CD4-positive, alpha-beta memory T cell (primary cell): ENCODE results near the gene SCAMP4. TPM values are rescaled to one million over a fixed set of nuclear protein-coding genes. Genes with fewer than 3 reads are reported as not detected.

ENCODE experiments used
- CTCF ChIA-PET: fragments of 350-600 bp; sonication (Branson Sonifier 250); formaldehyde crosslinking; loops from one replicate; lab custom pipeline; 2021; ENCODE audit warnings: inconsistent platforms; ENCODE audit not compliant: partially characterized antibody; lab: Charles Lee
- POLR2A ChIA-PET: fragments of 350-600 bp; sonication (Branson Sonifier 250); formaldehyde crosslinking; loops from one replicate; lab custom pipeline; 2021; ENCODE audit not compliant: partially characterized antibody; lab: Charles Lee
- DNase-seq, 5 donors: peaks; one replicate each; pipeline versions ENCODE4 v3.0.0 to v3.0.0-alpha.2; 2020 to 2022; ENCODE audit warnings: mixed read lengths in 1 of 5
- H3K27ac ChIP-seq: one replicate; pipeline ENCODE4 v1.7.0; 2013; ENCODE audit warnings: low read depth, low read length
- H3K27me3 ChIP-seq: 2 replicates; pipeline ENCODE4 v1.7.0; 2013; ENCODE audit warnings: mild to moderate bottlenecking, low read length, moderate library complexity; ENCODE audit not compliant: insufficient read depth
- H3K36me3 ChIP-seq: 2 replicates; pipeline ENCODE4 v1.7.0; 2013; ENCODE audit warnings: mild to moderate bottlenecking, low read length, moderate library complexity; ENCODE audit not compliant: insufficient read depth
- H3K4me1 ChIP-seq: 2 replicates; pipeline ENCODE4 v1.7.0; 2013; ENCODE audit warnings: mild to moderate bottlenecking, low read length, moderate library complexity; ENCODE audit not compliant: insufficient read depth
- H3K4me3 ChIP-seq, 2 donors: one replicate each; pipeline ENCODE4 v1.7.0; 2013; ENCODE audit warnings: low read length in 2 of 2, mild to moderate bottlenecking in 1 of 2
- H3K9me3 ChIP-seq, 2 donors: one replicate each; pipeline ENCODE4 v1.7.0; 2013; ENCODE audit warnings: low read length in 2 of 2, control low read depth in 1 of 2; ENCODE audit not compliant: control insufficient read depth in 1 of 2
- H3K27ac Mint-ChIP-seq, 7 donors: one replicate each; pipeline ENCODE4 v1.8.0; 2020 to 2021; ENCODE audit warnings: mixed read lengths in 7 of 7, mild to moderate bottlenecking in 6 of 7, inconsistent platforms in 3 of 7, moderate library complexity in 3 of 7
- H3K27me3 Mint-ChIP-seq, 2 donors: one replicate each; pipeline ENCODE4 v1.8.0; 2020 to 2021; ENCODE audit warnings: mixed read lengths in 2 of 2
- H3K36me3 Mint-ChIP-seq, 2 donors: one replicate each; pipeline ENCODE4 v1.8.0; 2020 to 2021; ENCODE audit warnings: mixed read lengths in 2 of 2, inconsistent platforms in 1 of 2, mild to moderate bottlenecking in 1 of 2
- H3K4me1 Mint-ChIP-seq, 4 donors: one replicate each; pipeline ENCODE4 v1.8.0; 2020 to 2021; ENCODE audit warnings: mixed read lengths in 4 of 4, mild to moderate bottlenecking in 1 of 4
- H3K4me3 Mint-ChIP-seq, 8 donors: one replicate each; pipeline ENCODE4 v1.8.0; 2020 to 2021; ENCODE audit warnings: mixed read lengths in 8 of 8, mild to moderate bottlenecking in 7 of 8, moderate library complexity in 6 of 8, inconsistent platforms in 3 of 8
- H3K9me3 Mint-ChIP-seq, 8 donors: one replicate each; pipeline ENCODE4 v1.8.0; 2020 to 2021; ENCODE audit warnings: mixed read lengths in 8 of 8, mild to moderate bottlenecking in 5 of 8, inconsistent platforms in 3 of 8, moderate library complexity in 1 of 8
- intact Hi-C: fragments of 100-400 bp; cut with micrococcal nuclease; formaldehyde crosslinking; loops from one replicate; pipeline ENCODE4 v1.15.1; 2023
- polyA plus RNA-seq, 2 donors: library from polyadenylated mRNA; unstranded; fragments of 300-500 nt; fragmentation: Illumina TruSeq; gene quantifications; one replicate each; pipeline ENCODE4 v1.2.3, GENCODE V29; 2021
- total RNA-seq, 2 experiments: library from RNA; stranded (reverse); gene quantifications; one replicate each; pipeline ENCODE4 v1.2.3, GENCODE V29; 2021

Gene SCAMP4
- total and polyA plus RNA-seq, 4 experiments from 2014 or later: 9.8 to 29.1 (median 19.4) TPM

- intact Hi-C loops: loop anchor here (1.0 kb wide), 3 partner anchors 37 to 154 kb away; partner anchors contain the start of genes ADAT3, IZUMO4, MOB3A and SCAMP4
- peaks cover 45% of the 10 kb centered on the region for H3K4me1 ChIP-seq
- peak overlapping the region; percentile 97 to 100 (median 99) for H3K27ac Mint-ChIP-seq
- H3K9me3 ChIP-seq: no peaks in the 10 kb centered on the region
- H3K36me3 ChIP-seq: no peaks in the 10 kb centered on the region
- ChIA-PET POLR2A (interaction anchor here (0.6 to 2.0 kb wide), 29 partner anchors 9 to 674 kb away, joined by 3 to 12 read pairs (median 4); partner anchors contain the start of genes AP3D1 and MKNK2), CTCF (interaction anchor here (0.6 to 1.3 kb wide), 6 partner anchors 12 to 142 kb away, joined by 3 to 4 read pairs (median 3); no protein-coding TSS in a partner anchor)
- peaks cover 0 to 10% (median 0%) of the 10 kb centered on the region in 8 donors for H3K9me3 Mint-ChIP-seq
- H3K4me3 ChIP-seq: peak overlapping the region; percentile 81 to 99
- H3K27me3 ChIP-seq: no peaks in the 10 kb centered on the region
- H3K36me3 Mint-ChIP-seq: peaks cover 0 to 28% of the 10 kb centered on the region in 2 donors
- H3K27me3 Mint-ChIP-seq: peaks cover 0 to 2% of the 10 kb centered on the region in 2 donors
- peak overlapping the region; percentile 91 for H3K27ac ChIP-seq
- peaks cover 15 to 49% (median 33%) of the 10 kb centered on the region in 4 donors for H3K4me1 Mint-ChIP-seq
- H3K4me3 Mint-ChIP-seq: peak overlapping the region; percentile 90 to 99 (median 97)
- DNase-seq: peak; percentile 78 to 89 (median 84)
Observed at GRCh38 chr19:1942078-1942933, 37.1 kb downstream of the SCAMP4 start.

- H3K4me3 Mint-ChIP-seq: peak overlapping the region; percentile 90 to 99 (median 97)
- Histone ChIP-seq H3K27ac (peak overlapping the region; percentile 91), H3K4me1 (peaks cover 46% of the 10 kb centered on the region), H3K4me3 (peak overlapping the region; percentile 45 to 99), H3K36me3 (no peaks in the 10 kb centered on the region), H3K27me3 (no peaks in the 10 kb centered on the region), H3K9me3 (no peaks in the 10 kb centered on the region)
- H3K4me1 Mint-ChIP-seq: peaks cover 15 to 49% (median 32%) of the 10 kb centered on the region in 4 donors
- H3K27ac Mint-ChIP-seq: peak overlapping the region; percentile 97 to 100 (median 99)
- CTCF ChIA-PET: interaction anchor here (0.6 to 1.3 kb wide), 5 partner anchors 45 to 141 kb away, joined by 3 to 4 read pairs (median 3); no protein-coding TSS in a partner anchor
- H3K27me3 Mint-ChIP-seq: peaks cover 0 to 2% of the 10 kb centered on the region in 2 donors
- intact Hi-C loops: loop anchor here (1.0 kb wide), 3 partner anchors 38 to 153 kb away; partner anchors contain the start of genes ADAT3, IZUMO4, MOB3A and SCAMP4
- H3K9me3 Mint-ChIP-seq: peaks cover 0 to 10% (median 0%) of the 10 kb centered on the region in 8 donors
- no peak for DNase-seq
- POLR2A ChIA-PET: interaction anchor here (0.6 to 2.0 kb wide), 23 partner anchors 9 to 534 kb away, joined by 3 to 12 read pairs (median 4); partner anchors contain the start of genes AP3D1, BTBD2 and MKNK2
- H3K36me3 Mint-ChIP-seq: peaks cover 0 to 28% of the 10 kb centered on the region in 2 donors
Observed at GRCh38 chr19:1942934-1943555, 37.8 kb downstream of the SCAMP4 start.

GRCh38 chr19:1943661-1944087, 38.5 kb downstream of the SCAMP4 start:
- H3K4me3 Mint-ChIP-seq: peak overlapping the region; percentile 90 to 99 (median 97)
- peak overlapping the region; percentile 91 for H3K27ac ChIP-seq
- peaks cover 50% of the 10 kb centered on the region for H3K4me1 ChIP-seq
- CTCF ChIA-PET: interaction anchor here (0.6 to 1.4 kb wide), 3 partner anchors 53 to 76 kb away, joined by 3 to 4 read pairs (median 3); no protein-coding TSS in a partner anchor
- peaks cover under 1% of the 10 kb centered on the region for H3K36me3 ChIP-seq
- H3K36me3 Mint-ChIP-seq: peaks cover 0 to 28% of the 10 kb centered on the region in 2 donors
- no peaks in the 10 kb centered on the region for H3K9me3 ChIP-seq
- POLR2A ChIA-PET: interaction anchor here (0.7 to 1.8 kb wide), 4 partner anchors 46 to 327 kb away, joined by 3 to 12 read pairs (median 4); partner anchors contain the start of gene BTBD2
- peaks cover 0 to 2% of the 10 kb centered on the region in 2 donors for H3K27me3 Mint-ChIP-seq
- no peak overlapping the region for H3K4me3 ChIP-seq
- no peaks in the 10 kb centered on the region for H3K27me3 ChIP-seq
- intact Hi-C loops: no loop called here
- peak in 1 of 5 donors; percentile 50 for DNase-seq
- peak overlapping the region; percentile 97 to 100 (median 99) for H3K27ac Mint-ChIP-seq
- peaks cover 0 to 10% (median 0%) of the 10 kb centered on the region in 8 donors for H3K9me3 Mint-ChIP-seq
- H3K4me1 Mint-ChIP-seq: peaks cover 16 to 53% (median 33%) of the 10 kb centered on the region in 4 donors

GRCh38 chr19:1944088-1944915, 39.1 kb downstream of the SCAMP4 start:
- H3K36me3 Mint-ChIP-seq: peaks cover 0 to 31% of the 10 kb centered on the region in 2 donors
- peaks cover 19 to 59% (median 39%) of the 10 kb centered on the region in 4 donors for H3K4me1 Mint-ChIP-seq
- no peak overlapping the region for H3K4me3 ChIP-seq
- peaks cover 0 to 2% of the 10 kb centered on the region in 2 donors for H3K27me3 Mint-ChIP-seq
- CTCF ChIA-PET: interaction anchor here (0.6 to 1.4 kb wide), 4 partner anchors 47 to 75 kb away, joined by 3 to 4 read pairs (median 3); no protein-coding TSS in a partner anchor
- no peaks in the 10 kb centered on the region for H3K27me3 ChIP-seq
- peaks cover 7% of the 10 kb centered on the region for H3K36me3 ChIP-seq
- no peaks in the 10 kb centered on the region for H3K9me3 ChIP-seq
- intact Hi-C loops: no loop called here
- peaks cover 0 to 10% (median 0%) of the 10 kb centered on the region in 8 donors for H3K9me3 Mint-ChIP-seq
- DNase-seq: no peak
- H3K27ac Mint-ChIP-seq: peak overlapping the region; percentile 36 to 100 (median 59)
- H3K27ac ChIP-seq: peak overlapping the region; percentile 91
- peak overlapping the region in 5 of 8 donors; percentile 36 to 68 (median 59) for H3K4me3 Mint-ChIP-seq
- peaks cover 53% of the 10 kb centered on the region for H3K4me1 ChIP-seq
- POLR2A ChIA-PET: interaction anchor here (1.0 kb wide), 1 partner anchor 47 kb away, joined by 4 read pairs; no protein-coding TSS in a partner anchor

- peak overlapping the region; percentile 20 for H3K27ac ChIP-seq
- H3K4me1 Mint-ChIP-seq: peaks cover 18 to 59% (median 37%) of the 10 kb centered on the region in 4 donors
Observed at GRCh38 chr19:1944916-1945561, 39.8 kb downstream of the SCAMP4 start.

More at GRCh38 chr19:1944916-1945561, 39.8 kb downstream of the SCAMP4 start:
- ChIA-PET POLR2A (interaction anchor here (1.2 kb wide), 1 partner anchor 140 kb away, joined by 4 read pairs; no protein-coding TSS in a partner anchor), CTCF (interaction anchor here (1.2 to 1.4 kb wide), 3 partner anchors 17 to 72 kb away, joined by 3 to 4 read pairs (median 3); no protein-coding TSS in a partner anchor)
- H3K36me3 ChIP-seq: peaks cover 7% of the 10 kb centered on the region
- Mint-ChIP-seq H3K36me3 (peaks cover 0 to 30% of the 10 kb centered on the region in 2 donors), H3K27ac (peak overlapping the region in 2 of 7 donors; percentile 61 to 68), H3K9me3 (peaks cover 0 to 6% (median 0%) of the 10 kb centered on the region in 8 donors), H3K4me3 (peak overlapping the region in 2 of 8 donors; percentile 31 to 43), H3K27me3 (peaks cover 0 to 2% of the 10 kb centered on the region in 2 donors)
- H3K4me1 ChIP-seq: peaks cover 47% of the 10 kb centered on the region
- H3K9me3 ChIP-seq: no peaks in the 10 kb centered on the region
- intact Hi-C loops: no loop called here
- no peaks in the 10 kb centered on the region for H3K27me3 ChIP-seq
- no peak for DNase-seq
- no peak overlapping the region for H3K4me3 ChIP-seq
